NCI-H1092 (cell line): ENCODE data around the gene PLS1.
A peak's percentile ranks its signal among the peaks of the same experiment; 100 is the strongest.
"Not testable (repeated sequence)": the region's sequence is repeated elsewhere in the genome, so short reads cannot be mapped to it uniquely, and the experiment has no call there.

Experiments used
- DNase-seq: peaks from one replicate; lab custom pipeline; 2025; lab: John Stamatoyannopoulos, UW

The PLS1 gene, protein sequence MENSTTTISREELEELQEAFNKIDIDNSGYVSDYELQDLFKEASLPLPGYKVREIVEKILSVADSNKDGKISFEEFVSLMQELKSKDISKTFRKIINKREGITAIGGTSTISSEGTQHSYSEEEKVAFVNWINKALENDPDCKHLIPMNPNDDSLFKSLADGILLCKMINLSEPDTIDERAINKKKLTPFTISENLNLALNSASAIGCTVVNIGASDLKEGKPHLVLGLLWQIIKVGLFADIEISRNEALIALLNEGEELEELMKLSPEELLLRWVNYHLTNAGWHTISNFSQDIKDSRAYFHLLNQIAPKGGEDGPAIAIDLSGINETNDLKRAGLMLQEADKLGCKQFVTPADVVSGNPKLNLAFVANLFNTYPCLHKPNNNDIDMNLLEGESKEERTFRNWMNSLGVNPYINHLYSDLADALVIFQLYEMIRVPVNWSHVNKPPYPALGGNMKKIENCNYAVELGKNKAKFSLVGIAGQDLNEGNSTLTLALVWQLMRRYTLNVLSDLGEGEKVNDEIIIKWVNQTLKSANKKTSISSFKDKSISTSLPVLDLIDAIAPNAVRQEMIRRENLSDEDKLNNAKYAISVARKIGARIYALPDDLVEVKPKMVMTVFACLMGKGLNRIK

DNA sequence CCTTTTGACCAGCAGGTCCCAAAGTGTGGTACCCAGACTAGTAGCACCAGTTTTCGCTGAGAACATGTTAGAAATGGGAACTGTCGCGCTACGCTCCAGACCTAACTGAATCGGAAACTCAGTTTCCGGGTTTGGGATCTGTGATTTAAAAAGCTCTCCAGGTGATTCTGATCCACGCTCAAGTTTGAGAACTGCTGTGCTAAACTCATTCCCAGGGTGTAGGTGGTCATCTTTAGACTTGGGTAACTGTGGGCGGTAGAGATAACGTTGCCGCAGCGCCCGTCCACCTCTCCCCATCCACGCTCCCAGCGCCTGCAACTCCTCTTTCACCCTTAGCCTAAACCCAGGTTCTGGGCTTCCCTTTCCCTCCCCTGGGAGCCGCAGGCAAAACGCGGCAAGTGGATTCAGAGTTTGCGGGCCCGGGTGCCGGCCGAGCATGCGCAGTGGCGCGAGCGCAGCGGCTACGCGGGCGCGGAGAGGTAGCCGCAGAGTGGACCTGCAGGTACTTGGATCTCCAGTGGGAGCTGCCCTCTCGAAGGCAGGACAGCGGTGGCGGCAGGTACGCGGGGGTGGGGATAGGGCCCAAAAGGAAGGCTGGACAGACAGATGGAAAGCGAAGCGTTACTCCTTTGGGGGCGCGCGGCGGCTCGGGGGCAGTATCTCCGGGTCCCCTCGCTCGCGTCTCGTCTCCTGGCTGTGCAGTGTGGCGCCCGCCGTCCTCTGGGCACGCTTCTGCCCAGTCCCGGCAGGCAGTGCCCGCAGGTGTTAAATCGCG lies at the start of gene PLS1:
Gene PLS1, plus strand, starts transcription at position 443 of the 775 bp plus-strand sequence. CDS start 67,845 bp downstream, outside the sequence.
- DNase-seq = peak; percentile 85

DNA sequence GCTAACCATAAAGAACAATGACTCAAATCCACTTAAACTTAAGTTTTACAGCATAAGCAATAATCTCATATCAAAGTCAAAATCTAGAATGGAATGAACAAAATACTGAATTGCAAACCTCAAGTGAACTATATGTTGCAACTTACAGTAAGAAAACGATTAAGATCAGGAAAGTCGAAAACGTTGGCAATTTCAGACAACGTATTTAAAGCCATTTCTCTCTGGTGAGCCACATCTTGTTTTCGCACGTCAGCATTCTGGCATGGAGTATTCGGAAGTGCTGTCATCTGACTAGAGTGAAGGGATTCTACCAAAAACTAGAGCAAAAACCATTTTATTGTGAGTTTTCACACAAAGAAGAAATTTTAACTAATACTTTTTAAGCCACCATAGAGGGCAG lies 46.2 kb upstream of the PLS1 start:
- no peak for DNase-seq

- not testable (repeated sequence) for DNase-seq
Observed at GRCh38 chr3:142552579-142552978, 43.6 kb upstream of the PLS1 start.

- no peak for DNase-seq
Observed at GRCh38 chr3:142553741-142554140, 42.5 kb upstream of the PLS1 start.

GRCh38 chr3:142560118-142560517 lies 36.1 kb upstream of the PLS1 start:
- DNase-seq = no peak

DNA sequence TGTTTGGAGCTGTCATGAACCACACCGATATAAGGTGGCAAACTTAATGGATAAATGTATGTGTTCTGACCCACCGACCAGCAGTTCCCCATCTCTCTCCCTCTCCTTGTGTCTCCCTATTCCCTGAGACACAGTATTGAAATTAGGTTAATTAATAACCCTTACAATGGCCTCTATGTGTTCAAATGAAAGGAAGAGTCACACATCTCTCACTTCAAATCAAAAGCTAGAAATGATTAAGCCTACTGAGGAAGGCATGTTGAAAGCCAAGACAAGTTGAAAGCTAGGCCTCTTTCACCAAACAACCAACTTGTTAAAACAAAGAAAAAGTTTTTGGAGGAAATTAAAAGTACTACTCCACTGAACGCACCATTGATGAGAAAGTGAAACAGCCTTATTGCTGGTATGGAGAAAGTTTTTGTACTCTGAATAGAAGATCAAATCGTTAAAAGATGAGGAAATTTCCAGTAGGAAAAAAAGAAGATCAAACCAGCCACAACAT lies 32.6 kb upstream of the PLS1 start:
- no peak for DNase-seq

DNA sequence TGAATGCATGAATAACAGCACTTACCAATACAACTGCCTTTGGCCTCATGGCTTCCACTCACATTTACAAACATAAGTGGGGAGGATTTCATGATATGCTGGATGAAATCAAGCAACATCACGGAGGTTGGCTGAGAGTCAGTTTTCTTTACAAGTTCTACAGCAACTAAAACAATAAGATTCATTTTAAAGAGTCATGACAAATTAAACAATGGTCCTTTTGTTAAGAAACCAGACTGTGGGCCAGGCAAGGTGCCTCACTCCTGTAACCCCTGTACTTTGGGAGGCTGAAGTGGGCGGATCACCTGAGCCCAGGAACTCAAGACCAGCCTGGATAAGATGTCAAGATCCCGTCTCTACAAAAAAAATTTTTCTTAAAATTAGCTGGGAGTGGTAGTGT lies 30.1 kb upstream of the PLS1 start:
- DNase-seq = no peak

DNA sequence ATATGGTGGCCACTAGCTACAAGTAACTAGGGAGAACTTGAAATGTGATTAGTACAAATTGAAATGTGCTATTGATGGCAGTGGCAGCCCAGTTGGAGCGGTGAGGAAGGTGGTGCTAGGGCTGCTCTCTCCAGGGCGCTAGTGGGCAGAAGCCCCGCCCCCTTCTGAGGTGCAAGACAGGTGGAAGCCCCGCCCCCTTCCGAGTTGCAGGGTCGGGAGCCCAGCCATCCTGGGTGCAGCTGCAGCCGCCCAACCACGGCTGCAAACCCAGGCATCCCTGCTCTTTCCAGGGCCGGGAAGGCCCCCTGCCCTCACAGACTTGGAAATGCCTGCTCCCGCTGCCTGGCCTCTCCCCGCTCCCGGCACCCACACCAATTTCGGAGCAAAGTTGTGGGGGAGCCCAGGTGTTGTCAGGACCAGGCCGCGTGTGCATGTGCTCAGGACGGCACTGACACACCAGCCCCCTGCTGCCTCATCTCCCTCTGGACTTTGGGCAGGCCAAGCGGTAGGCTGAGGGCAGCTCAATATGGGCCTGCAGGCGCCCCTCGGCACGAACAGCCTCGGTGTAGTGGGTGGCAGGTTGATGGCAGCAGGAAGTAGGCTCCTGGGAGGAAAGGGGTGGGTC lies 27.7 kb upstream of the PLS1 start:
- DNase-seq = no peak

GRCh38 chr3:142569422-142569821 lies 26.8 kb upstream of the PLS1 start:
- not testable (repeated sequence) for DNase-seq

- DNase-seq = not testable (repeated sequence)
Observed at GRCh38 chr3:142574223-142574622, 22.0 kb upstream of the PLS1 start.

DNA sequence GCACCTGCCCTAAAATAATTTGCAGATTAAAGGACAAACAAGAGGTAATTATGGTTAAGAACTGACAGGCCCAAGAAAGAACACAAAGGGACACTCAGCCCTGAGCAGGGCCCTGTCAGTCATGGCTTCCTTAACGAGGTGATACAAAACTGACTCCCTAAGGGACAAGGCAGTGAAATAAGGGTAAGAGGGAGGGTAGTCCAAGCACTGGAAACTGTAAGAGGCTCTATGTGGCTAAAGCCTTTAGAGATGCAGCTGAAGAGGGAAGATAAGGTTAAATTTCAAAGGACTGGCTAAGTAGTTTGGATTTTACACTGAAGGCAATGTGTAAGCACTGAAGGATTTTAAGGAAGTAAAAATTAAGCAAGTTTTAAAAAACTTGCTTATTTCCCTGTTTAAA lies 21.5 kb upstream of the PLS1 start:
- DNase-seq = no peak

- DNase-seq = no peak
Observed at GRCh38 chr3:142576792-142577191, 19.4 kb upstream of the PLS1 start.

DNA sequence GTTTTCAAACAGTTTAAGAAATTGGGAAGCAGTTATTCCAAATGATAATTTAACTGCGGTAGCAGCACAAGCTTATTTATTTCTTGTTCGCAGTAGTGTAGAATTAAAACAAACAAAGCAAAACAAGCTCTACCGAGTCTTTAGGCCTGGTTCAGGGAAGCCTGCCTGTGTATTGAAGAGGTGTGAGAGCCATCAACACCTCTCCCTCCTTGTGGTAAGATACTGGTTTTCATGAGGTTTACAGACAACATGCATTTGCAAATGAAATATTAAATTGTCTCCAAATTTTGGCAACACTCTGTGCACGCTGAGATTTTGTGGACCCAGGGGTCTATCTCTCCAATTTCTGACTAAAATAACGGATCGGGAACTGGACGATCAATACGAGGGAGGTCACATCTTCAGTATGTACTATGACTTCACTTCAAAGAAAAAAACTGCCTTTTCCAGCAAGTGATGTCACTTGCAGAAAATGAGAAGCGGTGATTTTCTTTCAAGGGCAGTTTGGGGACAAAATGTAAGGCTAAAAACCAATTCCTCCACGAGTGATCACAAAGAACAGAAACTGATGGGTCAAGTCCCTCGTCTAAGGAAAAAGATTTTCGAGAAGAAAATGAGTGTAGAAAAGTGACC lies 18.4 kb upstream of the PLS1 start:
- no peak for DNase-seq

DNA sequence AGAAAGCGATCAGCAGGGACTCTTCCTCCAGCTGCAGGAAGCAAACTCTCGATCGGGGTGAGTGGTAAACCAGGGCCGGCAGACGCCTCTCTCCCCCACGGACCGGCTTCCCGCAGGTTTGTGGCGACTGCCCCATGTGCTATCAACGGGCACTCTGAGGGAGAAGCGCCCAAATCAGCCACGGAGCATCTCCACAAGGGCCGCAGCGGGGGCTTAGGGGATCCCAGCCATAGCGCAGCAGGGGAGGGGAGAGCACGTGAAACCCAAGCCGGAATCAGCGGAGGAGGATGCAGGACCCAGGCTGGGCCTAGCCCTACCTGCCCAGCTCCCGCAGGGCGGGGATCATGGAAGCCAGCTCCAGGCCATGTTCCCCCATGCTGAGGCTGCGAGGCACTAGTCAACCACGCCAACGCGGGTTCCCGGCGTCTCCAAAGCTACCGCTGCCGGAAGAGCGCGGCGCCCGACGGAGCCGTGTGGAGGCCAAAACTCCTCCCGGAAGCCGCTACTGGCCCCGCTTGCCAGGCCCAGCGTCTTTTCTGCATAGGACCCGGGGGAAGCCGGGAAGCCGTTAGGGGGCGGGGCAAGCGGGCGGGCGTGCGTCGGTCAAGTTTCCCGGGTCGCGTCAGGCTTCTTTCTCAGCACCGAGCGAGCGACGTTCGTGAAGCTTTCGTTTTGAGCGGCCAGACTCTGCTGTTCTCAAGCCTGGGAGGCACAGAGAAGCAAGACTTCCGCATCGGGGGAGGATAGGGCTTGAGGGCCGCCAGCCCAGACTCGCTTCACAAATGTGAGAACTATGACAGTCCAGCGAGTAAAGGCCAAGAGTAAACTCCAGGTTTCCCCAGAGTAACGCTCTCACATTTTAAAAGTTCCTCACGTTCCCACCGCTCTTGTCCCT lies 17.6 kb upstream of the PLS1 start, which contains the start of gene ATR:
Gene ATR, minus strand, starts transcription at position 405 of the 895 bp plus-strand sequence. Its CDS starts 29 bp downstream, at position 376.
- DNase-seq = peak; percentile 95

GRCh38 chr3:142580061-142580423 lies 16.2 kb upstream of the PLS1 start:
- no peak for DNase-seq

- DNase-seq = not testable (repeated sequence)
Observed at GRCh38 chr3:142581070-142581469, 15.1 kb upstream of the PLS1 start.

- peak; percentile 54 for DNase-seq
Observed at GRCh38 chr3:142586803-142587406, 9.3 kb upstream of the PLS1 start.

GRCh38 chr3:142588703-142589102 lies 7.5 kb upstream of the PLS1 start:
- DNase-seq = no peak

GRCh38 chr3:142592268-142592667 lies 3.9 kb upstream of the PLS1 start:
- DNase-seq = not testable (repeated sequence)

GRCh38 chr3:142595141-142595540 lies 1.1 kb upstream of the PLS1 start:
- DNase-seq = no peak
